ENCODE measurements around the gene CYP3A5. TPM values are rescaled to one million over a fixed set of nuclear protein-coding genes. Genes with fewer than 3 reads are reported as not detected.

CYP3A5 gene
- total RNA-seq, 1 donor from 2014 or later = 0.43 TPM

GRCh38 chr7:99605527-99605926 is 74.3 kb downstream of the CYP3A5 start:
- DNase-seq (ENCODE audit: low spot score in 2 of 2) = no peak
- intact Hi-C loops (cut with DNase I) = no loop called here
- Histone ChIP-seq H3K36me3 (no peaks in the 10 kb centered on the region), H3K4me3 (no peak overlapping the region), H3K27me3 (no peaks in the 10 kb centered on the region), H3K9me3 (no peaks in the 10 kb centered on the region), H3K27ac (no peak overlapping the region), H3K4me1 (no peaks in the 10 kb centered on the region)
- no peak for TF ChIP-seq CTCF (IDR thresholded peaks at IDR 0.05)

- no peaks in the 10 kb centered on the region for H3K4me1 ChIP-seq
- intact Hi-C loops (cut with DNase I) = no loop called here
- no peak for DNase-seq (ENCODE audit: low spot score in 2 of 2)
- H3K4me3 ChIP-seq = no peak overlapping the region
- no peaks in the 10 kb centered on the region for H3K36me3 ChIP-seq
- no peaks in the 10 kb centered on the region for H3K27me3 ChIP-seq
- TF ChIP-seq CTCF (IDR thresholded peaks at IDR 0.05) = no peak
- H3K9me3 ChIP-seq = no peaks in the 10 kb centered on the region
- H3K27ac ChIP-seq = no peak overlapping the region
Measured at GRCh38 chr7:99601656-99602310, 78.0 kb downstream of the CYP3A5 start.

GRCh38 chr7:99599836-99600235 is 80.0 kb downstream of the CYP3A5 start:
- TF ChIP-seq CTCF (IDR thresholded peaks at IDR 0.05) = no peak
- no peak for DNase-seq (ENCODE audit: low spot score in 2 of 2)
- H3K9me3 ChIP-seq = no peaks in the 10 kb centered on the region
- H3K4me3 ChIP-seq = no peak overlapping the region
- no peaks in the 10 kb centered on the region for H3K36me3 ChIP-seq
- H3K27me3 ChIP-seq = no peaks in the 10 kb centered on the region
- intact Hi-C loops (cut with DNase I) = no loop called here
- no peaks in the 10 kb centered on the region for H3K4me1 ChIP-seq
- H3K27ac ChIP-seq = no peak overlapping the region

Other genes starting within 250 kb of the CYP3A5 start
- gene PTCD1, start 241.2 kb downstream of the CYP3A5 start, total RNA-seq = 2.6 TPM
- 38.0 TPM for gene CPSF4, start 241.1 kb downstream of the CYP3A5 start, total RNA-seq
- 893 TPM for gene ATP5MF, start 213.8 kb downstream of the CYP3A5 start, total RNA-seq
- 4.2 TPM for gene ZNF789, start 207.1 kb downstream of the CYP3A5 start, total RNA-seq
- gene ZNF394, start 179.7 kb downstream of the CYP3A5 start, total RNA-seq = 25.7 TPM
- gene ZKSCAN5, start 175.3 kb downstream of the CYP3A5 start, total RNA-seq = 4.4 TPM
- gene FAM200A, start 127.9 kb downstream of the CYP3A5 start, total RNA-seq = 0.64 TPM
- gene ZNF655, start 121.4 kb downstream of the CYP3A5 start, total RNA-seq = 37.9 TPM
- 0.43 TPM for gene TMEM225B, start 81.7 kb downstream of the CYP3A5 start, total RNA-seq
- gene ZSCAN25, start 63.0 kb downstream of the CYP3A5 start, total RNA-seq = 10.3 TPM
- not detected for gene CYP3A7, start 55.2 kb upstream of the CYP3A5 start, total RNA-seq
- gene CYP3A4, start 104.2 kb upstream of the CYP3A5 start, total RNA-seq = not detected
- not detected for gene CYP3A43, start 148.0 kb upstream of the CYP3A5 start, total RNA-seq
- gene OR2AE1, start 197.0 kb upstream of the CYP3A5 start, total RNA-seq = not detected
- gene TRIM4, start 239.5 kb upstream of the CYP3A5 start, total RNA-seq = 12.7 TPM
- not detected for gene GJC3, start 249.6 kb upstream of the CYP3A5 start, total RNA-seq

All from ascending aorta (tissue), 2 donors.